Adrenal gland (tissue), 5 donors: ENCODE measurements around the gene ZFP42.

Source experiments
- POLR2A ChIP-seq, 2 donors: fragments of 450-650 bp; IDR thresholded peaks; one replicate each; pipeline ENCODE4 v1.6.1; 2017; ENCODE audit warnings: antibody characterized with exemption in 2 of 2, mild to moderate bottlenecking in 2 of 2, moderate library complexity in 1 of 2
- TF ChIP-seq, protein P1 (sequence below), 6 experiments: fragments of 450-650 bp in 4 of 6; fragments of 200-600 bp in 2 of 6; sonication (generic) in 1 of 6; IDR thresholded peaks; 1 replicate in 5 of 6; 2 replicates in 1 of 6; pipeline versions ENCODE4 v1.5.1 to v1.8.0; 2016 to 2021; ENCODE audit warnings: antibody characterized with exemption in 6 of 6, mild to moderate bottlenecking in 2 of 6, moderate library complexity in 1 of 6
- donor health status: DM: no; HTN: no; CAD: no.

DNA sequence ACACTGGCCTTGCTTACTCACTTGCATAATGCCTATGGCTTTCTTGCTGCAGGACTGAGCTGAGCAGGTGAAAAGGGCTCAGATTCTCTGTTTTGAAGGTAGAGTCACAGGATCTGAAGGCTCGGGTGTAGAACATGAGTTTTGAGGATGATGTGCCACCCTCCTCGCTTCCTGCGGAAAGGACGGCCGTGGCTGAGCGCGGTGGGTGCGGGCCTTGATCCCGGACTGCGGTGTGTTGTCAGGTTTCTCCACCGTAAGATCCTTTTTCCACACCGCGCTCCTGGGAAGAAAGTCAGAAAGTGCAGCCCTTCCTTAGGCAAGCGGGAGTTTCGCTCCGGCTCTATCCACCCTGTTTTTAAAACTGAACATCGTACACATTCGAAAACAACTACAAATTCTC lies 36.2 kb downstream of the ZFP42 start:
- TF ChIP-seq POLR2A (IDR thresholded peaks at IDR 0.05): no peak
- TF ChIP-seq, protein P1, sequence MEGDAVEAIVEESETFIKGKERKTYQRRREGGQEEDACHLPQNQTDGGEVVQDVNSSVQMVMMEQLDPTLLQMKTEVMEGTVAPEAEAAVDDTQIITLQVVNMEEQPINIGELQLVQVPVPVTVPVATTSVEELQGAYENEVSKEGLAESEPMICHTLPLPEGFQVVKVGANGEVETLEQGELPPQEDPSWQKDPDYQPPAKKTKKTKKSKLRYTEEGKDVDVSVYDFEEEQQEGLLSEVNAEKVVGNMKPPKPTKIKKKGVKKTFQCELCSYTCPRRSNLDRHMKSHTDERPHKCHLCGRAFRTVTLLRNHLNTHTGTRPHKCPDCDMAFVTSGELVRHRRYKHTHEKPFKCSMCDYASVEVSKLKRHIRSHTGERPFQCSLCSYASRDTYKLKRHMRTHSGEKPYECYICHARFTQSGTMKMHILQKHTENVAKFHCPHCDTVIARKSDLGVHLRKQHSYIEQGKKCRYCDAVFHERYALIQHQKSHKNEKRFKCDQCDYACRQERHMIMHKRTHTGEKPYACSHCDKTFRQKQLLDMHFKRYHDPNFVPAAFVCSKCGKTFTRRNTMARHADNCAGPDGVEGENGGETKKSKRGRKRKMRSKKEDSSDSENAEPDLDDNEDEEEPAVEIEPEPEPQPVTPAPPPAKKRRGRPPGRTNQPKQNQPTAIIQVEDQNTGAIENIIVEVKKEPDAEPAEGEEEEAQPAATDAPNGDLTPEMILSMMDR (IDR thresholded peaks at IDR 0.05): no peak
